PC-9 (cell line): ENCODE data around the gene ATG3.

ENCODE experiments used
- EZH2 ChIP-seq: fragments of 200-600 bp; sonication (generic); IDR thresholded peaks from 2 replicates; pipeline ENCODE4 v1.8.0; 2017; ENCODE audit warnings: antibody characterized with exemption, low read depth
- TF ChIP-seq, protein P1 (sequence below): fragments of 200-600 bp; sonication (generic); conservative IDR thresholded peaks from 2 replicates; pipeline ENCODE4 v1.6.1; 2017; ENCODE audit warnings: mixed run types, antibody characterized with exemption, mild to moderate bottlenecking, moderate library complexity

DNA sequence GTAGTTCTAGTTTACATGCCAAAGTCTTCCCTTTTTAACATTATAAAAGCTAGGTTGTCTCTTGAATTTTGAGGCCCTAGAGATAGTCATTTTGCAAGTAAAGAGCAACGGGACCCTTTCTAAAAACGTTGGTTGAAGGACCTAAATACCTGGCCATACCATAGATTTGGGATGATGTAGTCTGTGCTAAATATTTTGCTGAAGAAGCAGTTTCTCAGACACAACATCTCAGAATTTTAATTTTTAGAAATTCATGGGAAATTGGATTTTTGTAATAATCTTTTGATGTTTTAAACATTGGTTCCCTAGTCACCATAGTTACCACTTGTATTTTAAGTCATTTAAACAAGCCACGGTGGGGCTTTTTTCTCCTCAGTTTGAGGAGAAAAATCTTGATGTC, 21.3 kb upstream of the ATG3 start:
- TF ChIP-seq, protein P1, sequence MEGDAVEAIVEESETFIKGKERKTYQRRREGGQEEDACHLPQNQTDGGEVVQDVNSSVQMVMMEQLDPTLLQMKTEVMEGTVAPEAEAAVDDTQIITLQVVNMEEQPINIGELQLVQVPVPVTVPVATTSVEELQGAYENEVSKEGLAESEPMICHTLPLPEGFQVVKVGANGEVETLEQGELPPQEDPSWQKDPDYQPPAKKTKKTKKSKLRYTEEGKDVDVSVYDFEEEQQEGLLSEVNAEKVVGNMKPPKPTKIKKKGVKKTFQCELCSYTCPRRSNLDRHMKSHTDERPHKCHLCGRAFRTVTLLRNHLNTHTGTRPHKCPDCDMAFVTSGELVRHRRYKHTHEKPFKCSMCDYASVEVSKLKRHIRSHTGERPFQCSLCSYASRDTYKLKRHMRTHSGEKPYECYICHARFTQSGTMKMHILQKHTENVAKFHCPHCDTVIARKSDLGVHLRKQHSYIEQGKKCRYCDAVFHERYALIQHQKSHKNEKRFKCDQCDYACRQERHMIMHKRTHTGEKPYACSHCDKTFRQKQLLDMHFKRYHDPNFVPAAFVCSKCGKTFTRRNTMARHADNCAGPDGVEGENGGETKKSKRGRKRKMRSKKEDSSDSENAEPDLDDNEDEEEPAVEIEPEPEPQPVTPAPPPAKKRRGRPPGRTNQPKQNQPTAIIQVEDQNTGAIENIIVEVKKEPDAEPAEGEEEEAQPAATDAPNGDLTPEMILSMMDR = no peak
- TF ChIP-seq EZH2 = no peak
